Stimulated activated CD4-positive, alpha-beta T cell treated with anti-CD3 and anti-CD28 coated beads, Interleukin-15, amount 100 ng/mL, for 1 hour (primary cell): ENCODE measurements around the gene OPN5.

Experiments used
- DNase-seq, 2 donors: peaks; one replicate each; pipeline ENCODE4 v3.0.0-alpha.2; 2020; ENCODE audit warnings: low read depth in 1 of 2, low spot score in 1 of 2

Gene OPN5

DNA sequence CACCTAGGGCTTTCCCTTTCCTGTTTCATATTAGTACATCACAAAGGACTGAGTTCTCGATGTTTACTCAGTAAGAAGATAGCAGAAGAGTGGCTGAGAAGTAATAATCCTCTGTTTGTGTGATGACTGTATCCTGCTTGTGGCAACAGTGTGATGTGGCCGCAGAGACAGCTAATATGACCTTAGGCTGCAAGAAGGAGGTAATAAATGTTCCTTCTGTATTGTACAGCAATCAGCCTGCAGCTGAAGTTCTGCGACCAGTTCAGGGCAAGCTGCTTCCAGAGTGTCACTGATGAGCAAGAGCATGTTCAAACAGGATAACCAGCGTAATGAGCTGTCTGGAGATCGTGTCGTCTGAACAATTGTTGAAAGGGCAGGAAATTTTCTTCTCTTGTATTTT is 70.9 kb downstream of the OPN5 start:
- DNase-seq = no peak

DNA sequence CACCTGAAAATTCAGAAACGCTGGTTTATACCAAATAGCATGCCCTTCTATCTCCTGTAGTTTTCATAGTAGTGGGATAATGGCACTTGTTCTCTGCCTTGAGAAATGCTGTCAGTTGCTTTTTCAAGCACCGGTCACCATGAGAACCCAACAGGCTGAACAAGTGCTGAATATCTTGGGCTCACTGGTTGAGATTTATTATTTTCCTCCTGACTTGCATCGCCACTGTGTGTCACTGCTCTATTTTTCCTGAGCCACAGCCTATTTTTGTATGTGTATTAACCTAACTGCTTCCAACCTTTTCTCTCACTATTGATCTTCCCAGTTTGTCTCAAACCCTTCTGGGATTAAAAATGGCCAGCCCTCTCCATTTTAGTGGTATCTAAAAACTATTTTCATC is 71.9 kb downstream of the OPN5 start:
- DNase-seq = no peak

- DNase-seq = no peak
These were observed 73.1 kb downstream of the OPN5 start for GRCh38 chr6:47854971-47855370.

- no peak for DNase-seq
These were observed 77.3 kb downstream of the OPN5 start for GRCh38 chr6:47859175-47859574.

- no peak for DNase-seq
These were observed 80.9 kb downstream of the OPN5 start for GRCh38 chr6:47862731-47863130.

- no peak for DNase-seq
These were observed 83.4 kb downstream of the OPN5 start for GRCh38 chr6:47865206-47865605.

GRCh38 chr6:47875593-47875992 is 93.8 kb downstream of the OPN5 start:
- DNase-seq = no peak
